IPS DF 6.9 (cell line): ENCODE results near the gene HADH.
A peak's percentile ranks its signal among the peaks of the same experiment; 100 is the strongest.
"Not testable (repeated sequence)": the region's sequence is repeated elsewhere in the genome, so short reads cannot be mapped to it uniquely, and the experiment has no call there.

Source experiments
- DNase-seq: peaks from one replicate; pipeline ENCODE4 v3.0.0-alpha.2; 2013; ENCODE audit warnings: low read depth, low spot score
- H3K27ac ChIP-seq: one replicate; pipeline ENCODE4 v1.5.1; 2013; ENCODE audit warnings: low read length, control low read depth
- H3K27me3 ChIP-seq: 2 replicates; pipeline ENCODE4 v1.6.1; 2013; ENCODE audit warnings: mild to moderate bottlenecking, low read length; ENCODE audit not compliant: control insufficient read depth, insufficient read depth
- H3K36me3 ChIP-seq: 2 replicates; pipeline ENCODE4 v1.6.1; 2013; ENCODE audit warnings: low read length; ENCODE audit not compliant: control insufficient read depth, insufficient read depth
- H3K4me1 ChIP-seq: 2 replicates; pipeline ENCODE4 v1.6.1; 2013; ENCODE audit warnings: low read length; ENCODE audit not compliant: control insufficient read depth, insufficient read depth
- H3K4me3 ChIP-seq: 2 replicates; pipeline ENCODE4 v1.5.1; 2013; ENCODE audit warnings: mild to moderate bottlenecking, low read length
- H3K9me3 ChIP-seq: 2 replicates; pipeline ENCODE4 v1.6.1; 2013; ENCODE audit warnings: low read length, inconsistent platforms; ENCODE audit not compliant: control insufficient read depth, insufficient read depth
- WGBS: extraction: QIAGEN DNeasy Blood & Tissue Kit; methylation state at CpG from one replicate; pipeline ENCODE4 v1.1.7; 2013; ENCODE audit warnings: mixed read lengths, missing lambda C conversion rate; ENCODE audit not compliant: insufficient read length, insufficient coverage; 5-methylcytosine and 5-hydroxymethylcytosine counted together

The HADH gene

DNA sequence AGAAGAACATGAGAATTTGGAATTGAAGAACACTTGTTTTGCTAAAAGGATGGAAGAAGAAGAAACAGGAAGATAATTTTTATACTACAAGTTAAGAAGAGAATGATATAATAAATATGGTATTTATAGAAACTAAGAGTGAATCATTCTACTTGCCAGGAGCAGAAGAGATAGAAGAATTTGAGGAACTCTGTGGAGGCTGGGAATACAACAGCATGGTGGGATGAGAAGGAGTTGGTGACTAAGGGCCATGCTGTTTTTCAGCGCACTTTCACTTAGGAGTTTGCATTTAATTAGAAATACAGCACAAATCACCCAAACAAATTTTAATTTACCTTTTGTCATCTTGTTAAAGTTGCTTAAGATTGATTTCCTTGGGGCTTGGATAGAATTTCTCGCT is 20.5 kb downstream of the HADH start:
- no CpG with 5 or more reads among the region's 2 CpGs for WGBS
- no peaks in the 10 kb centered on the region for H3K9me3 ChIP-seq
- H3K4me1 ChIP-seq, result no peaks in the 10 kb centered on the region; the same call in 1 of the 2 replicates
- no peak overlapping the region for H3K27ac ChIP-seq
- no peak overlapping the region for H3K4me3 ChIP-seq
- H3K36me3 ChIP-seq, result peaks cover 4% of the 10 kb centered on the region; the same call in 1 of the 2 replicates
- H3K27me3 ChIP-seq, result no peaks in the 10 kb centered on the region
- DNase-seq, result no peak

GRCh38 chr4:108012382-108012781 is 22.7 kb downstream of the HADH start:
- H3K9me3 ChIP-seq, H3K36me3 ChIP-seq, DNase-seq, H3K4me1 ChIP-seq, H3K27ac ChIP-seq, H3K4me3 ChIP-seq, H3K27me3 ChIP-seq: not testable (repeated sequence)
- WGBS, result no CpG with 5 or more reads among the region's 5 CpGs

- no peak for DNase-seq
- H3K4me3 ChIP-seq, result no peak overlapping the region
- no peaks in the 10 kb centered on the region for H3K27me3 ChIP-seq
- H3K4me1 ChIP-seq, result no peaks in the 10 kb centered on the region
- peaks cover 8% of the 10 kb centered on the region; the same call in 1 of the 2 replicates for H3K36me3 ChIP-seq
- H3K9me3 ChIP-seq, result no peaks in the 10 kb centered on the region
- no peak overlapping the region for H3K27ac ChIP-seq
These were observed 23.6 kb downstream of the HADH start for GRCh38 chr4:108013327-108013726.

DNA sequence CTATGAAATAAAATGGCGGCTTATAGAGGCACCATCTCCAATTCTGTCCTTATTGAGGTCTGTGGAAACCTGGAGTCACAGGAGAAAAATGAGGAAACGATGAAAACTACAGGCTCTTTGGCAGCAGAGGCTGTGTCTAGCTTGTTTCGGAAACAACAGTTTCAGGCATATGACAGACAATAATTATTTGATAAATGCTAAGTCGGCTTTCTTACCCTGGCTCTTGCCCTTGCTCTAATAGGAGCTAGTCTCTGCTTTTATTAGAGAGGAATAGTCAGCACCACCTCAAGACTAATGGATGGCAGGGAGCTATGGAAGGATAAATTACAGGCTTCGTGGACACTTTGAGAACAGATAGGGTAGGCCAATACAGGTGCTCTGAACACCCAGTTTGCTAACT is 24.3 kb downstream of the HADH start:
- WGBS, result no CpG with 5 or more reads among the region's 5 CpGs
- H3K36me3 ChIP-seq, result peaks cover 8% of the 10 kb centered on the region; the same call in 1 of the 2 replicates

GRCh38 chr4:108018040-108018883 is 28.6 kb downstream of the HADH start:
- Histone ChIP-seq H3K36me3 (peaks cover 13% of the 10 kb centered on the region; the same call in 1 of the 2 replicates), H3K9me3 (no peaks in the 10 kb centered on the region)
- WGBS, result no CpG with 5 or more reads among the region's 8 CpGs

More for the DNA sequence above, 24.3 kb downstream of the HADH start:
- Histone ChIP-seq H3K4me3 (no peak overlapping the region), H3K27ac (no peak overlapping the region), H3K27me3 (no peaks in the 10 kb centered on the region), H3K4me1 (no peaks in the 10 kb centered on the region), H3K9me3 (no peaks in the 10 kb centered on the region)
- no peak for DNase-seq

GRCh38 chr4:108018884-108019187 is 29.1 kb downstream of the HADH start:
- H3K9me3 ChIP-seq, result no peaks in the 10 kb centered on the region
- no CpG with 5 or more reads among the region's 2 CpGs for WGBS
- H3K36me3 ChIP-seq, result peaks cover 15% of the 10 kb centered on the region; the same call in 1 of the 2 replicates
- H3K27ac ChIP-seq, result no peak overlapping the region
- no peaks in the 10 kb centered on the region for H3K27me3 ChIP-seq
- H3K4me3 ChIP-seq, result no peak overlapping the region
- H3K4me1 ChIP-seq, result peaks cover 2% of the 10 kb centered on the region; the same call in 1 of the 2 replicates
- no peak for DNase-seq

More at GRCh38 chr4:108018040-108018883, 28.6 kb downstream of the HADH start:
- Histone ChIP-seq H3K27me3 (no peaks in the 10 kb centered on the region), H3K27ac (no peak overlapping the region), H3K4me1 (peaks cover 2% of the 10 kb centered on the region; the same call in 1 of the 2 replicates), H3K4me3 (no peak overlapping the region)
- peak; percentile 48 for DNase-seq

GRCh38 chr4:108024085-108024877 is 34.6 kb downstream of the HADH start:
- Histone ChIP-seq H3K9me3 (no peaks in the 10 kb centered on the region), H3K4me3 (no peak overlapping the region), H3K27ac (no peak overlapping the region), H3K4me1 (peaks cover 2% of the 10 kb centered on the region; the same call in 1 of the 2 replicates), H3K27me3 (no peaks in the 10 kb centered on the region), H3K36me3 (peaks cover 16% of the 10 kb centered on the region; the same call in 1 of the 2 replicates)
- WGBS, result no CpG with 5 or more reads among the region's 5 CpGs
- no peak for DNase-seq

DNA sequence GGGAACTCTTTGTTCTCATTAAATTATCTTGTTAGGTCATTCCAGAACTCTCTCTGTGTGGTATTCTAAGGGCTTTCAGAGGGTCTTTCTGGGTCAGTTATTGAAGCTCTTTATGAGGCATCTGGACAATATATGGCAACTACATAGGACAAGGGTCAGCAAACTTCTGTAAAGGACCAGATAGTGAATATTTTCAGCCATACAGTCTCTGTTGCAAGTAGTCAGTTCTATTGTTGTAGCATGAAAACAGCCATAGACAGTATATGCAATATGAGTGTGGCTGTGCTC is 35.1 kb downstream of the HADH start:
- Histone ChIP-seq H3K4me1 (peaks cover 2% of the 10 kb centered on the region; the same call in 1 of the 2 replicates), H3K36me3 (peaks cover 11% of the 10 kb centered on the region)
- DNase-seq, result no peak

DNA sequence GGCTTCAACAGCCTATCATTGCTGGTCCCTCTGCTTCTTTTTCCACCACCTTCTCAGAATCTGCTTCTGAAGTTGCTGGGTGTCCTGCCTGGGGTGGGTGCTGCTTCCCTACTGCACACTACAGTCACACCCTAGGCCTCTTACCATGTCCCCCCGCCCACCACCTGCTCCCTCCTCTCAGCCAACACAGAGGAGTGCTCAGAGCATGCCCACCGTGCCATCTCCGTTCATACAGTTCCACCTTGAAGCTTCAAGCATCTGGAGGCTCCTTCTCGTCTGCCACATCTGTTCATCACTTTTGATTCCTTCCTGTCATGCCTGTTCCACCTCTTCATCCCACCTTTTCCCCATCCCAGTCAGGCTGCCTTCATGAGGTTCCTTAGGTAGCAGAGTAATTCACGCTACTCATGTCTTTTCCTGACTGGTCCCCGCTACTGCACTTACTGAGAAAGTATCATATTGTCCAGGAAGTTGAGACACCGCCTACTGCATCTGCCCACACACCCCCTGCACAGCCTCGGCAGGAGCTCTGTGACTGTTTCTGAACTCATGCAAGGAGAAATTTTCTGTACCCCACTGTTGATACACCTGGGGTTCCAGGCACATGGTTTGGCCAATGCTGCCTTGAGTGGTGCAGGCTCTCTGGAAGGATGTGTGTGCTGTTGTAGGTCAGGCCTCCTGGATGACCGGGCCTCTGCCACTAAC is 39.5 kb downstream of the HADH start:
- Histone ChIP-seq H3K36me3 (peaks cover 9% of the 10 kb centered on the region), H3K27ac (no peak overlapping the region)
- WGBS, result no CpG with 5 or more reads among the region's 9 CpGs

More for the DNA sequence above, 35.1 kb downstream of the HADH start:
- H3K27me3 ChIP-seq, result no peaks in the 10 kb centered on the region
- H3K9me3 ChIP-seq, result no peaks in the 10 kb centered on the region
- H3K4me3 ChIP-seq, result no peak overlapping the region
- no peak overlapping the region for H3K27ac ChIP-seq

DNA sequence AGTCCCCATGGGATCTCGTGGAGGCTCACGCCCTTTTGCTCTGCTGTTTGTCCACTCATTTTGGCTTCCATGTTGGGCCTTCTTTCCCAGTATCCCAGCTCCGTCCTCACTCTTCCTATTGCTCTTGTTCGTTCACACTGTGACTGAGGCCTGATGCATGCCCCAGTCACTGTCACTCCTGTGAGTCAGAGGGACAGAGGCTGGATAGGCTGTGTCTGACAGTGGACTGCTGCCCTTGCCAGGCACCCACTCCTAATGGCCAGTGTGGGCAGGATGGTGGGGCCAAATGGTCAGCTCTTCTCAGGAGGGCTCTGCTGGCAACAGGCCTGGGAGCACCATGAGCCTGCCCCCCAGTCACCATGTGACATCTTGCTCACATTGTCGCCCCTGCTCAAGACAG is 40.0 kb downstream of the HADH start:
- Histone ChIP-seq H3K4me3 (no peak overlapping the region), H3K9me3 (no peaks in the 10 kb centered on the region), H3K4me1 (no peaks in the 10 kb centered on the region), H3K27me3 (no peaks in the 10 kb centered on the region), H3K36me3 (peaks cover 12% of the 10 kb centered on the region), H3K27ac (no peak overlapping the region)
- DNase-seq, result no peak
- no CpG with 5 or more reads among the region's 5 CpGs for WGBS

More for the DNA sequence above, 39.5 kb downstream of the HADH start:
- no peaks in the 10 kb centered on the region for H3K27me3 ChIP-seq
- no peaks in the 10 kb centered on the region for H3K9me3 ChIP-seq
- H3K4me3 ChIP-seq, result no peak overlapping the region
- H3K4me1 ChIP-seq, result no peaks in the 10 kb centered on the region
- no peak for DNase-seq
